Esophagus muscularis mucosa (tissue), 4 donors: Measurements from ENCODE around the gene TNRC6C. TPM values are rescaled to one million over a fixed set of nuclear protein-coding genes. Genes with fewer than 3 reads are reported as not detected.
"Not testable (repeated sequence)": the region's sequence is repeated elsewhere in the genome, so short reads cannot be mapped to it uniquely, and the experiment has no call there.

Experiments
- DNase-seq: peaks from one replicate; pipeline ENCODE4 v3.0.0-alpha.2; 2017; ENCODE audit errors: extremely low spot score
- H3K27ac ChIP-seq, 4 donors: fragments of 200-600 bp; sonication (generic); replicated peaks in 1 of 4; 1 replicate in 3 of 4; 2 replicates in 1 of 4; pipeline ENCODE4 v1.5.1; 2016 to 2019; ENCODE audit warnings: mild to moderate bottlenecking in 1 of 4
- H3K27me3 ChIP-seq, 4 donors: fragments of 200-600 bp; sonication (generic); one replicate each; pipeline versions ENCODE4 v1.5.1 to v1.6.0; 2016 to 2019
- H3K36me3 ChIP-seq, 4 donors: fragments of 200-600 bp; sonication (generic); one replicate each; pipeline ENCODE4 v1.5.1; 2016 to 2019
- H3K4me1 ChIP-seq, 4 donors: fragments of 200-600 bp; sonication (generic); one replicate each; pipeline ENCODE4 v1.5.1; 2016 to 2019
- H3K4me3 ChIP-seq, 4 donors: fragments of 200-600 bp; sonication (generic); 1 replicate in 2 of 4; 2 replicates in 2 of 4; pipeline ENCODE4 v1.5.1; 2016 to 2019; ENCODE audit warnings: mild to moderate bottlenecking in 4 of 4, moderate library complexity in 1 of 4
- H3K9me3 ChIP-seq, 4 donors: fragments of 200-600 bp; sonication (generic); 1 replicate in 3 of 4; 2 replicates in 1 of 4; pipeline ENCODE4 v1.5.1; 2016 to 2019
- CTCF ChIP-seq, 3 experiments: fragments of 200-600 bp in 2 of 3; fragments of 450-650 bp in 1 of 3; sonication (generic) in 2 of 3; IDR thresholded peaks; one replicate each; pipeline ENCODE4 v1.5.1; 2017 to 2019; ENCODE audit warnings: antibody characterized with exemption in 3 of 3, mild to moderate bottlenecking in 2 of 3, moderate library complexity in 1 of 3
- EP300 ChIP-seq: sonication (generic); formaldehyde crosslinking; IDR thresholded peaks from one replicate; pipeline ENCODE4 v1.6.1; 2017; ENCODE audit warnings: antibody characterized with exemption
- POLR2A ChIP-seq: fragments of 450-650 bp; IDR thresholded peaks from one replicate; pipeline ENCODE4 v1.6.1; 2017; ENCODE audit warnings: antibody characterized with exemption, moderate library complexity, mild to moderate bottlenecking, low read depth
- POLR2AphosphoS5 ChIP-seq, 2 donors: sonication (generic); formaldehyde crosslinking; IDR thresholded peaks; one replicate each; pipeline ENCODE4 v1.6.1; 2017; ENCODE audit warnings: antibody characterized with exemption in 2 of 2
- WGBS: methylation state at CpG from one replicate; pipeline ENCODE4 v1.1.5; 2018; 5-methylcytosine and 5-hydroxymethylcytosine counted together
- intact Hi-C: fragments of 100-400 bp; cut with DNase I; formaldehyde crosslinking; loops from one replicate; pipeline ENCODE4 v1.15.1; 2023
- total RNA-seq, 4 donors: library from RNA; depleted of rRNA; stranded (reverse); fragments of >200 nt; gene quantifications; one replicate each; pipeline versions ENCODE4 v1.1.0 to v1.2.1, GENCODE V29; 2016

Gene TNRC6C
- total RNA-seq, 4 donors from 2014 or later, result 21.4 to 31.6 (median 29.0) TPM

- intact Hi-C loops, result loop anchor here (2.0 to 5.0 kb wide), 2 partner anchors 58 to 139 kb away; no protein-coding TSS in a partner anchor
- no peak for DNase-seq
- no peak overlapping the region for H3K4me3 ChIP-seq
- H3K4me1 ChIP-seq, result peaks cover 26 to 47% (median 29%) of the 10 kb centered on the region in 4 donors
- H3K27ac ChIP-seq, result peak overlapping the region in 1 of 4 donors; percentile 45
- H3K9me3 ChIP-seq, result no peaks in the 10 kb centered on the region
- H3K36me3 ChIP-seq, result peaks cover 0 to 57% (median 23%) of the 10 kb centered on the region in 4 donors
- TF ChIP-seq EP300, result no peak
- TF ChIP-seq POLR2A, result no peak
- no peak for TF ChIP-seq POLR2AphosphoS5 (IDR thresholded peaks at IDR 0.05)
- no peak for TF ChIP-seq CTCF (IDR thresholded peaks at IDR 0.05)
- no peaks in the 10 kb centered on the region for H3K27me3 ChIP-seq
- WGBS, result 88% methylated on average over 25 of the region's 25 CpGs
Measured at GRCh38 chr17:78113804-78114785, 155.6 kb downstream of the TNRC6C start.

GRCh38 chr17:78114831-78115723 is 156.6 kb downstream of the TNRC6C start:
- intact Hi-C loops, result loop anchor here (5.0 kb wide), 1 partner anchor 57 kb away; no protein-coding TSS in a partner anchor

GRCh38 chr17:78115803-78116202 is 157.3 kb downstream of the TNRC6C start:
- intact Hi-C loops, H3K27me3 ChIP-seq, H3K4me3 ChIP-seq, H3K27ac ChIP-seq, DNase-seq, H3K9me3 ChIP-seq: not testable (repeated sequence)
- peaks cover 26 to 45% (median 29%) of the 10 kb centered on the region in 4 donors for H3K4me1 ChIP-seq
- peaks cover 0 to 60% (median 22%) of the 10 kb centered on the region in 4 donors for H3K36me3 ChIP-seq
- 83% methylated on average over 10 of the region's 18 CpGs for WGBS

More at GRCh38 chr17:78114831-78115723, 156.6 kb downstream of the TNRC6C start:
- Histone ChIP-seq H3K9me3 (no peaks in the 10 kb centered on the region), H3K36me3 (peaks cover 0 to 58% (median 21%) of the 10 kb centered on the region in 4 donors), H3K27me3 (no peaks in the 10 kb centered on the region), H3K4me1 (peaks cover 26 to 45% (median 29%) of the 10 kb centered on the region in 4 donors), H3K27ac (peak overlapping the region in 1 of 4 donors; percentile 45), H3K4me3 (no peak overlapping the region)
- no peak for DNase-seq
- TF ChIP-seq CTCF (IDR thresholded peaks at IDR 0.05) (no peak), POLR2AphosphoS5 (IDR thresholded peaks at IDR 0.05) (no peak), EP300 (no peak), POLR2A (no peak)
- 84% methylated on average over 16 of the region's 28 CpGs for WGBS

GRCh38 chr17:78116411-78116810 is 157.9 kb downstream of the TNRC6C start:
- peaks cover 26 to 45% (median 29%) of the 10 kb centered on the region in 4 donors for H3K4me1 ChIP-seq
- intact Hi-C loops, result no loop called here
- TF ChIP-seq POLR2AphosphoS5 (IDR thresholded peaks at IDR 0.05), result no peak
- no peak for TF ChIP-seq POLR2A
- TF ChIP-seq CTCF (IDR thresholded peaks at IDR 0.05), result no peak
- no peak for TF ChIP-seq EP300
- no peak overlapping the region for H3K27ac ChIP-seq
- WGBS, result 98% methylated on average over 9 of the region's 9 CpGs
- no peaks in the 10 kb centered on the region for H3K9me3 ChIP-seq
- no peak overlapping the region for H3K4me3 ChIP-seq
- no peaks in the 10 kb centered on the region for H3K27me3 ChIP-seq
- DNase-seq, result no peak
- peaks cover 0 to 60% (median 25%) of the 10 kb centered on the region in 4 donors for H3K36me3 ChIP-seq
